ENCODE measurements around the gene GOLGA8T. TPM values are rescaled to one million over a fixed set of nuclear protein-coding genes. Genes with fewer than 3 reads are reported as not detected.
"Not testable (repeated sequence)": the region's sequence is repeated elsewhere in the genome, so short reads cannot be mapped to it uniquely, and the experiment has no call there.

Gene GOLGA8T
- total RNA-seq = under 1 TPM; 0.17 to 0.26 TPM
- total RNA-seq = 0 to 0.08 reads per million in 2 donors

DNA sequence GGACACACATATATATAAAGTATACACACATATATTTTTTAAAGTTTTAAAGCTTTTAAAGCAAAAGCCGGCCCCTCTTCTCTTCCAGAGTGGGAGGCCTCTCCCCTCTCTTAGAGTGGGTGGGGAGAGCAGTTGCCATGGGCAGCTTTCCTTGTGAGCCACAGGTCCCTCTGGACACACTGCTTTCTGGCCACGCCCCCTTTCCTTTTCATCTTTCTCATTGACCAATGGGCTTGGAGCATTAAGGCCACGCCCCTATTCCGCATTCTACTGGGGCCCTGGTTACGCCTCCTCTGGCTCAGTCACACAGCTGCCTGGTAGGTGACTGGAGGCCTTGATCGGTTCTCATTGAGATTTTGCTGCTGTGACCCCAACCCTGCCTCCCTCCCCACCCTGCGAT lies at the start of gene GOLGA8T:
Gene GOLGA8T, plus strand, starts transcription at position 301 of the 400 bp plus-strand sequence. Its CDS starts 98 bp downstream, at position 399.
- H3K27me3 Mint-ChIP-seq; H3K4me1 Mint-ChIP-seq; DNase-seq; ATAC-seq; H3K4me3 Mint-ChIP-seq; H3K36me3 Mint-ChIP-seq (ENCODE audit: low read depth); H3K9me3 ChIP-seq (ENCODE audit: control insufficient read depth, low read length, poor library complexity, severe bottlenecking); H3K27ac Mint-ChIP-seq: not testable (repeated sequence)

GRCh38 chr15:30097827-30098226 lies 37.0 kb upstream of the GOLGA8T start:
- H3K36me3 Mint-ChIP-seq (ENCODE audit: low read depth); H3K9me3 ChIP-seq (ENCODE audit: control insufficient read depth, low read length, poor library complexity, severe bottlenecking); H3K4me3 Mint-ChIP-seq; H3K27me3 Mint-ChIP-seq; H3K27ac Mint-ChIP-seq; H3K4me1 Mint-ChIP-seq; DNase-seq: not testable (repeated sequence)
- peak; percentile 71 for ATAC-seq

- ATAC-seq; DNase-seq; H3K36me3 Mint-ChIP-seq (ENCODE audit: low read depth); H3K27ac Mint-ChIP-seq; H3K4me3 Mint-ChIP-seq; H3K9me3 ChIP-seq (ENCODE audit: control insufficient read depth, low read length, poor library complexity, severe bottlenecking); H3K4me1 Mint-ChIP-seq; H3K27me3 Mint-ChIP-seq: not testable (repeated sequence)
These were observed 32.0 kb upstream of the GOLGA8T start for GRCh38 chr15:30102890-30103289.

DNA sequence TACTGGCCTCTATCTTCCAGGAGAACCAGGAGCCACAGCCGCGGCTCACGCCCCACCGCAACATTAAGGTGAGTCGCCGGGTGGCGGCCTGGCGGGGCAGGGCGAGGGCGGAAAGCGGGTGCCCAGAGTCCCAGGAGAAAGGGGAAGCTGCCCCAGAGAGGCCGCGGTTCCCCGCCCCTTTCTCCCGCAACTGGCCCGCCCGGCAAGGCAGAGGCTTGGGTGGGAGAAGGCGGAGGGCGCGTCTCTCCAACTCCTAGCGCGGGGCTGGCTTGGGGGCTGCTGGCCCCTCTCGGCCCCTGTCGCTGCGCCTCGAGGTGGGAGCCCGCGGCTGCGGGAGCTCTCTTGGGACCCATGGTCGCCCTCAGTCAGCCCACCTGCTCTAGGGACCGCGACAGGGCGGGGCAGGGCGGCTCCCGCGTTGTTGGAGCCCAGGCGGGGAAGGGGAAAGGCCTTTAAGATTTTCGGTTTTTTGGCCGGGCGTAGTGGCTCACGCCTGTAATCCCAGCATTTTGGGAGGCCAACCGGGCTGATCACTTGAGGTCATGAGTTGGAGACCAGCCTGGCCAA lies 30.8 kb upstream of the GOLGA8T start:
- H3K36me3 Mint-ChIP-seq (ENCODE audit: low read depth); H3K27me3 Mint-ChIP-seq; H3K27ac Mint-ChIP-seq; H3K4me3 Mint-ChIP-seq; DNase-seq; H3K4me1 Mint-ChIP-seq; H3K9me3 ChIP-seq (ENCODE audit: control insufficient read depth, low read length, poor library complexity, severe bottlenecking): not testable (repeated sequence)
- peak; percentile 51 for ATAC-seq

DNA sequence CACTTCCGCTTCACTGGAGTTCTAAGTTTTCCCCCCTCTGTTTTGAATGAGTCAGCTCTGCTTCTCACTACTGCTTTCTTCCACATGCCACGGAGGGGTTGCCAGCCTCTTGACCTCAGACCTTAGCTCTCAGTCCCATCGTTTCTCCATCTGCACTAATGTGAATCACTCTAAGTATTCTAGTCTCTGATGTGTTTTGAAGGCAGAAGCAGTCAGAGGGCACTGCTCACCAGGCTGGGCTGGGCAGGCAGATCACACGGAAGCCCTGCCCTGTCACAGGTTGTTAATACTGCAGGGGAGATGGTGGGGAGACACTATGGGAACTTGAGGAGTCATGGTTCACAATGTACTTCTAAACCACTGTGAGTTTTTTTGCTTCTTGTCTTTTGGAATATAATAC lies 24.3 kb upstream of the GOLGA8T start:
- DNase-seq; ATAC-seq; H3K27ac Mint-ChIP-seq; H3K4me1 Mint-ChIP-seq; H3K27me3 Mint-ChIP-seq; H3K4me3 Mint-ChIP-seq; H3K36me3 Mint-ChIP-seq (ENCODE audit: low read depth); H3K9me3 ChIP-seq (ENCODE audit: control insufficient read depth, low read length, poor library complexity, severe bottlenecking): not testable (repeated sequence)

DNA sequence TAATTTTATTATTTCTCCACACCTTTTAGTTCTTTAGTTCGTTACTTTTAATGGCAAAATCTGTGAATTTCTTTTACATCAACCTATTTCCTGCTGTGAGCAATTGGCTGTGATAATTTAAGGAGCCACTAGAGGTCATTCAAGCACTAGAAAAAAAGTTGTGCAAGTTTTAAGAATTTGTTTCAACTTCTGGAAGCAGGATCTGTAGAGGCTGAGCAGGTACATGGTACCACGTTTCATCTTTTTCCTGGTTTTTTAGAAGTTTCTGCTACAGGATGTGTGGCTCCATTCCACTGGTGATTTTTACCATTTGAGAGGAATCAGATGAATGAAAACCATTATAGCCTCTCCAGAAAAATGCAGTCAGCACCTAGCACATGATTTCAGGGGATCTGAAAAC lies 4.8 kb upstream of the GOLGA8T start:
- H3K4me3 Mint-ChIP-seq; H3K9me3 ChIP-seq (ENCODE audit: control insufficient read depth, low read length, poor library complexity, severe bottlenecking); H3K27ac Mint-ChIP-seq; ATAC-seq; H3K27me3 Mint-ChIP-seq; H3K36me3 Mint-ChIP-seq (ENCODE audit: low read depth); DNase-seq; H3K4me1 Mint-ChIP-seq: not testable (repeated sequence)

DNA sequence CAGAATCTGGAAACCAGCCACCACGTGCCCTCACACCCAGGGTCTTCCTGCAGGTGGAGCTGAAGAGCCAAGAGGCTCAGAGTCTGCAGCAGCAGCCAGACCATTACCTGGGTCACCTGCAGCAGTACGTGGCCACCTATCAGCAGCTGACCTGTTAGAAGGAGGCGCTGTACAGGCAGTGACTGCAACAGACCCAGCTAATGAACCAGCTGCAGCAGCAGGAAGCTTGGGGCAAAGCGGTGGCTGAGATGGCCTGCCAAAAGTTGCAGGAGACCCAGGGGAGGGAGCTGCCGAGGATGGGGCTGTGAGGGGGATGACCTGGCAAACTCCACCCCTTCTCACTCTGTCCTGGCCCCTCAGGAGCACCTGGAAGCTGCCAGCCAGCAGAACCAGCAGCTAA lies 8.4 kb downstream of the GOLGA8T start:
- not testable (repeated sequence) for DNase-seq; H3K4me1 Mint-ChIP-seq; H3K4me3 Mint-ChIP-seq; H3K36me3 Mint-ChIP-seq (ENCODE audit: low read depth); H3K27me3 Mint-ChIP-seq; H3K27ac Mint-ChIP-seq; ATAC-seq; H3K9me3 ChIP-seq (ENCODE audit: control insufficient read depth, low read length, poor library complexity, severe bottlenecking)

DNA sequence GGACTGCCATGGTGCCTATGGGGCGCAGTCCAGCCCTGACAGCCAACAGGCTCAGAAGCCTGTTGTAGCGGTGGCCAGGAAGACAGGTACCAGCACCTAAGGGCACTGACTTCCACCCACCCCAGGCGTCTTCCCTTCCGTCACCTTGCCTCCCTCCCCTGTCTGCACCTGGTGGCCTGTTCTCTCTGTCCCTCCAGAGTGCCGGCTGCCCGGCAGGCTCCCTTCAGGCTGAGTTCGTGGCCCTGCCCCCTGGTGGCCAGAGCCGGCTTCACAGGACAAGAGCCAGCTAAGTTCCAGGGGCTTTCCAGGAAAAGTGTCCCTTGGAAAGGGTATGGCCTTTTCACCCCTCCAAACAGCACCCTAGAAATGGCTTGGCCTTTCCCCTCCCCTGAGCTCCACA lies 15.0 kb downstream of the GOLGA8T start:
- DNase-seq = not testable (repeated sequence)

DNA sequence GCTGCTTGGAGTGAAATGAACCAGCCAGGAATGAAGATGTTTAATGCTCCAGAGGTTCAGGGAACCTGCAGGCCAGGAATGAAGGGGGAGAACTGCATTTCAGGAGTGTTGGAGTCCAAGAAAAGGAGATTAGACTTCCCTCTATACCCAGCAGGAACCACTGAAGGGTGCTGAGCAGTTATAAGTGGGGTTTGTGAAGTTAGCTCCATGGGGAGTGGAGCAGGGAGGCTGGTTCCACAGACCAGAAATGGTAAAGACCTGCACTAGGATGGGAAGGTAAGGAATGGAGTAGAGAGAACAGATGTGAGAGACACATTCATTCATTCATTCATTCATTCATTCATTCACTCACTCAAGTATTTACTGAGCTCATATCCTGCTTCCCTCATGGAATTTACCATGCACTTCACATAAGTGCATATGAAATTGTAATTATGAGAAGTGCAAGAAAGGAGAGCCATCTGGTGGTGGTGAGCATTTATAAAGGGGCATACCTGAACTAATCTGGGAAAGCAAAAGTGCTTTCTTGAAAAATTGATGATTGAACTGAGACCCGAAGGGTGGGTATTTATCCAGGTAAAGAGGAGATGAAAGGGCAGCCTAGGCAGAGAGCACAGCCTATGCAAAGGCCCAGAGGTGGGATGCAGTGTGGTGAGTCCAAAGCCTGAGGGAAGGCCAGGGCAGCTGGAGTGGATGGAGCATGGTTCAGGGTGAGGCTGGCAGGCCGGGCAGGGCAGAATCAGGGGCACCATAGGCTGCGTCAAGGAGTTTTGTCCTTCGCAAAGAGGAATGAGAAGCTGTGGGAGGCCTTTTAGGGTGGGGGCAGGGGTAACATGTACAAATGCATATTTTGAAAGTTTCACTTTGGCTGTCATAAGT lies 27.9 kb downstream of the GOLGA8T start:
- H3K4me3 Mint-ChIP-seq; DNase-seq; H3K27me3 Mint-ChIP-seq; H3K4me1 Mint-ChIP-seq; H3K36me3 Mint-ChIP-seq (ENCODE audit: low read depth); H3K9me3 ChIP-seq (ENCODE audit: control insufficient read depth, low read length, poor library complexity, severe bottlenecking); H3K27ac Mint-ChIP-seq; ATAC-seq: not testable (repeated sequence)

More for the DNA sequence above, 15.0 kb downstream of the GOLGA8T start:
- ATAC-seq; H3K4me1 Mint-ChIP-seq; H3K27ac Mint-ChIP-seq; H3K36me3 Mint-ChIP-seq (ENCODE audit: low read depth); H3K9me3 ChIP-seq (ENCODE audit: control insufficient read depth, low read length, poor library complexity, severe bottlenecking); H3K4me3 Mint-ChIP-seq; H3K27me3 Mint-ChIP-seq: not testable (repeated sequence)

DNA sequence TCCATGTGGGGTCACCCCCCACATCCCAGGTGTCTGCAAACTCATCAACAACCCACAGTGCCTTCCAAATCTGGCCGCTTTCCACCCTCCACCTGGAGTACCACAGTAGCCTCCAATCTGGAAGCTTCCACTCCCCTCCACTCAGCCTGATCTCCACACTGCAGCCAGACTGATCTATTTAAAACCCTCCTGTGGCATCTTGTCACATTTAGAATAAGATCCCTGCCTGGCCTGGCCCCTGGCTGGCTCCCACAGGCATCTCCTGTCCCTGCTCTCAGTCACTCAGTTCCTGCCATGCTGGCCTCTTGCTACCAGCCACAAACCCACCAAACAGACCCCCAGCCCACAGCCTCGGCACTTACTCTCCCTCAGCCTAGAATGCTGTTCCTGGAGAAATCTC lies 28.9 kb downstream of the GOLGA8T start:
- not testable (repeated sequence) for H3K27ac Mint-ChIP-seq; H3K4me3 Mint-ChIP-seq; DNase-seq; ATAC-seq; H3K9me3 ChIP-seq (ENCODE audit: control insufficient read depth, low read length, poor library complexity, severe bottlenecking); H3K4me1 Mint-ChIP-seq; H3K27me3 Mint-ChIP-seq; H3K36me3 Mint-ChIP-seq (ENCODE audit: low read depth)

- not testable (repeated sequence) for DNase-seq; H3K36me3 Mint-ChIP-seq (ENCODE audit: low read depth); H3K4me1 Mint-ChIP-seq; H3K27ac Mint-ChIP-seq; H3K4me3 Mint-ChIP-seq; H3K9me3 ChIP-seq (ENCODE audit: control insufficient read depth, low read length, poor library complexity, severe bottlenecking); H3K27me3 Mint-ChIP-seq
- ATAC-seq = peak; percentile 69
These were observed 29.4 kb downstream of the GOLGA8T start for GRCh38 chr15:30164257-30164656.

- not testable (repeated sequence) for H3K9me3 ChIP-seq (ENCODE audit: control insufficient read depth, low read length, poor library complexity, severe bottlenecking); H3K4me3 Mint-ChIP-seq; ATAC-seq; H3K36me3 Mint-ChIP-seq (ENCODE audit: low read depth); H3K4me1 Mint-ChIP-seq; DNase-seq; H3K27ac Mint-ChIP-seq; H3K27me3 Mint-ChIP-seq
These were observed 32.6 kb downstream of the GOLGA8T start for GRCh38 chr15:30167403-30167802.

- not testable (repeated sequence) for ATAC-seq; H3K4me1 Mint-ChIP-seq; H3K9me3 ChIP-seq (ENCODE audit: control insufficient read depth, low read length, poor library complexity, severe bottlenecking); H3K36me3 Mint-ChIP-seq (ENCODE audit: low read depth); DNase-seq; H3K4me3 Mint-ChIP-seq; H3K27ac Mint-ChIP-seq; H3K27me3 Mint-ChIP-seq
These were observed 33.0 kb downstream of the GOLGA8T start for GRCh38 chr15:30167886-30168285.

DNA sequence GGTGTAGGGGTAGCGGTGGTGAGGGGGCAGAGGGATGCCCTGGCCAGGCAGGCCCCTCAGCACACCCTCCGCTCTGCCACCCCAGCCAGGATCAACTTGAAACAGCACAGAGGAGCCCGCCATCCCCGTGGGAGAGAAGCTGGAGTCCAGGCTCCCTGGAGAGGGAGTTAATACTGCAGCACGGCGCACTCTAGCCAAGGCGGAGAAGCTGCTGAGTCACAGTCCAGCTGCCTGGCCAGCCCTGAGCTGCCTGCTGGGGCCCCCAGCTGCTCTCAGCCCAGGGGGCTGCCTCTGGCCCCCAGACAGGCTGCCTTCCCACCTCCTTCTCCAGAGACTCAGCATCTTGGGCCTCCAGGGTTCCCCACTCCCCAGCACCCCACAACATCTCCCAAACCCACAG lies 36.6 kb downstream of the GOLGA8T start:
- not testable (repeated sequence) for H3K9me3 ChIP-seq (ENCODE audit: control insufficient read depth, low read length, poor library complexity, severe bottlenecking); H3K27ac Mint-ChIP-seq; H3K4me3 Mint-ChIP-seq; ATAC-seq; H3K27me3 Mint-ChIP-seq; DNase-seq; H3K4me1 Mint-ChIP-seq; H3K36me3 Mint-ChIP-seq (ENCODE audit: low read depth)

Data from T-helper 17 cell (primary cell).